ENCODE results near the gene S100A12.

DNA sequence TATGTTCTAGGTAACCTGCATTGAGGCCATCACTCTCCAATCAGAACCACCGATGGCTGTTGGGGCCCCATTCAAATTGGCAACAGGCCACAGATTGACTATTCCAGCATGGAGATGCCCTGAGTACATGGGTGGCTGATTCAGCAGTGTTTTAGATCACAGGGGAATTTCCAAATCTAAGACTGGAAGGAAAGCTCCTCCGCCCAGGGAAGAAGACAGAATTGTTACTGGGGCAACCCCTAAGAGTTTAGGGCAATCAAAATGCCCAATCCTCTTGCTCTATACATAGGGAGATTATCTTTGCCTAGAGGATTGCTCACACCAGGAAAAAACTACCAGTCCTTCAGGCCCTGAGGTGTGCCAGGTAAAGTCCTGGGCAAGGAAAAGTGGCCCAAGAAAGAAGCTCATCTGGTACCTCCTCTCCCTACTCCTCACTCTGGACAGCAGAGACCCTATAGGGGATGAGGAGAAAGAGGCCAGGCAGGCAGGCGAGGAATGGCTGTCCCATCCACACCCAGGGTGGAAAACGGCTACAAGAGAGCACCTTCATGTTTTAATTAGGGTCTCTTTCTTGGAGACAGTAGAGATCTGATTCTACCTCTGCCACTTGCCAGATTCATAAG is 9.6 kb upstream of the S100A12 start:
- no peak for TF ChIP-seq CTCF (IDR thresholded peaks at IDR 0.05)
- TF ChIP-seq POLR2A (IDR thresholded peaks at IDR 0.05): no peak
- no peak for TF ChIP-seq POLR2AphosphoS5 (IDR thresholded peaks at IDR 0.05)
